ENCODE measurements around the gene DNLZ.

DNLZ gene

DNA sequence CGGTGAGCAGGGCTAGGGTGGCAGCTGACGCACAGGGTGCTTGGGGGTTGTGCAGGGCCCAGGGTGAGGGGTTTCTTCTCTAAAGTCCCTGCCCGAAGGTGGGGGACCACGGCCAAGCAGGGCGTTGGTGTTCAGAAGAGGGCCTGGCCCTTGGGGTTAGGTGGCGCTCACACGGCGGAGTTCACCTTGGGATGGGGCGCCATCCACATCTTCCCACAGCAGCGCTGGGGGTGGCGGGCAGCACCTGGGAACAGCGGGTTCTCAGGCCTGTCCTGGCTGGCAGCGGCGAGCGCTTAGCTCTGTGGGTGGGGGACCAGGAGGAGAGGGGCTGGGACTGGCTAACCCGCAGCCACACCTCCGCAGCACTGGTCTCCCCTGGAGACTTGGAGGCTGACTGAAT lies 30.1 kb downstream of the DNLZ start:
- no peak for DNase-seq (ENCODE audit: extremely low read depth in 1 of 2, low read depth in 1 of 2)

DNA sequence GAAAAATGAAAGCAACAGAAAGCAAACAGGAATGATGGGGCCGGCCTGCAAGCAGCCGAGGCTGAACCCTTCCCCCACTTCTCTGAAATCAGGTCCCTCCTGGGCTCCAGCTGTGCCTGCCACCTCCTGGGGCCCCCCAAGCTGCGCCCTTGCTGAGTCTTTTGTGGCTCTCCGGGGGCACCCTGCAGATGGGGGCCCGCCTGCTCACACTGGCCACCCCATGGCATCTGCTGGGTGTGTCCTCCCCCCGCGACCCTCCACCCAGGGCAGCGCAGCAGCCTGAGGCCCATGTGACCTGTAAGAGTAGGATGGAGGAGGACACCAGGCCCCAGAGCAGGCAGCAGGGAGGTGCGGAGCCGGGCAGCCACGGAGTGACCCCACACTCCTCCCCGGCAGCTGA lies 30.5 kb downstream of the DNLZ start:
- DNase-seq (ENCODE audit: extremely low read depth in 1 of 2, low read depth in 1 of 2), result no peak

GRCh38 chr9:136332482-136332983 lies 31.0 kb downstream of the DNLZ start:
- no peak for DNase-seq (ENCODE audit: extremely low read depth in 1 of 2, low read depth in 1 of 2)

- no peak for DNase-seq (ENCODE audit: extremely low read depth in 1 of 2, low read depth in 1 of 2)
Observed at GRCh38 chr9:136331556-136332481, 31.7 kb downstream of the DNLZ start.

- DNase-seq (ENCODE audit: extremely low read depth in 1 of 2, low read depth in 1 of 2), result no peak
Observed at GRCh38 chr9:136331030-136331429, 32.5 kb downstream of the DNLZ start.

GRCh38 chr9:136330406-136330990 lies 33.0 kb downstream of the DNLZ start:
- DNase-seq (ENCODE audit: extremely low read depth in 1 of 2, low read depth in 1 of 2), result no peak

GRCh38 chr9:136329636-136330405 lies 33.7 kb downstream of the DNLZ start:
- no peak for DNase-seq (ENCODE audit: extremely low read depth in 1 of 2, low read depth in 1 of 2)

GRCh38 chr9:136329211-136329627 lies 34.3 kb downstream of the DNLZ start:
- no peak for DNase-seq (ENCODE audit: extremely low read depth in 1 of 2, low read depth in 1 of 2)

DNA sequence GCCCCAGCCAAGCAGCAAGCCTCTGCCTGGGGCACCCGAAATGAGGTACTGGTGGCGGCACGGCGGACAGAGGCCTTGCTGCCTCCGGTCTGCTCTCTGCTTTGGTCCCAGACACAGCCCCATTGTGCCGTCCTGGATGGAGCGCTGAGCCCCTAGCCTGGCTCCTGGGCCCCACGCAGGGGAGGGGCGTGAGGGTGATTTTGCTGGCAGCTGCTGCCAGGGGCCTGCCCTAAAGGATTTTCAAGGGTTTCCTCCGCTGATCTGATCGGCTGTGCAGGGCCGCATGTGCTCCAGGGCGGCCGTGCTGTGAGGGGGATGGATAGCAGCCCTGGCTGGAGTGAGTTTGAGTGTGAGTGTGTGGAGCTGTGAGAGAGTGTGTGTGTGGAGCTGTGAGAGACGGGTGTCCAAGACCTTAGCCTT lies 34.9 kb downstream of the DNLZ start:
- DNase-seq (ENCODE audit: extremely low read depth in 1 of 2, low read depth in 1 of 2), result no peak

GRCh38 chr9:136328011-136328621 lies 35.4 kb downstream of the DNLZ start:
- DNase-seq (ENCODE audit: extremely low read depth in 1 of 2, low read depth in 1 of 2), result no peak

GRCh38 chr9:136327304-136327974 lies 36.1 kb downstream of the DNLZ start, which contains the start of gene GPSM1:
GPSM1 (plus strand) TSS chr9:136327539; CDS start chr9:136327696, 157 bp downstream.
- no peak for DNase-seq (ENCODE audit: extremely low read depth in 1 of 2, low read depth in 1 of 2)

DNA sequence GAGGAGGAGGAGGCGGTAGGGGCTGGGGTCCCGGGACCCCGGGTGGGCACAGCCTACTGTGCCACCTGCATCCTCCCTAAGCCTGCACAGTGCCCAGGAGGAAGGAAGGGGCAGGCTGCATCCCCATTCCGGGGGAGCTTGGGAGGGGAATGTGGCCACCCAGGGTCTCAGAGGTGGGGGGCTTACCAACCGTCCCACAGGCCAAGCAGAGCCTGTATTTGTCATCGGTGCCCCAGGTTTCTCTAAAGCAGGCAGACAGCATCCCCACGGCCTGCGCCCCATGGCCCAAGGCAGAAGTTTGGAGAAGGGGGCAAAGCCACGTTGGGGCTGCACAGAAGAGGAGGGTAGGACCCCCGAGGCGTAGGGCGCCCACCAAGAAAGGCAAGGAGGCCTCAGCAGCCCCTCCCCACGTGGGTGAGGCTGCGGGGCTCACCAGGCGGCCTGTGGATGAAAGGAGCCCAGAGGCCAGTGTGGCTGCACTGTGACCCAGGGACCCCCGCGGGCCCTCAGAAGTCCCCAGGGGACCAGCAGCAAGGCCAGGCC lies 36.7 kb downstream of the DNLZ start:
- no peak for DNase-seq (ENCODE audit: extremely low read depth in 1 of 2, low read depth in 1 of 2)

- no peak for DNase-seq (ENCODE audit: extremely low read depth in 1 of 2, low read depth in 1 of 2)
Observed at GRCh38 chr9:136326061-136326760, 37.3 kb downstream of the DNLZ start.

GRCh38 chr9:136325358-136325757 lies 38.2 kb downstream of the DNLZ start:
- no peak for DNase-seq (ENCODE audit: extremely low read depth in 1 of 2, low read depth in 1 of 2)

DNA sequence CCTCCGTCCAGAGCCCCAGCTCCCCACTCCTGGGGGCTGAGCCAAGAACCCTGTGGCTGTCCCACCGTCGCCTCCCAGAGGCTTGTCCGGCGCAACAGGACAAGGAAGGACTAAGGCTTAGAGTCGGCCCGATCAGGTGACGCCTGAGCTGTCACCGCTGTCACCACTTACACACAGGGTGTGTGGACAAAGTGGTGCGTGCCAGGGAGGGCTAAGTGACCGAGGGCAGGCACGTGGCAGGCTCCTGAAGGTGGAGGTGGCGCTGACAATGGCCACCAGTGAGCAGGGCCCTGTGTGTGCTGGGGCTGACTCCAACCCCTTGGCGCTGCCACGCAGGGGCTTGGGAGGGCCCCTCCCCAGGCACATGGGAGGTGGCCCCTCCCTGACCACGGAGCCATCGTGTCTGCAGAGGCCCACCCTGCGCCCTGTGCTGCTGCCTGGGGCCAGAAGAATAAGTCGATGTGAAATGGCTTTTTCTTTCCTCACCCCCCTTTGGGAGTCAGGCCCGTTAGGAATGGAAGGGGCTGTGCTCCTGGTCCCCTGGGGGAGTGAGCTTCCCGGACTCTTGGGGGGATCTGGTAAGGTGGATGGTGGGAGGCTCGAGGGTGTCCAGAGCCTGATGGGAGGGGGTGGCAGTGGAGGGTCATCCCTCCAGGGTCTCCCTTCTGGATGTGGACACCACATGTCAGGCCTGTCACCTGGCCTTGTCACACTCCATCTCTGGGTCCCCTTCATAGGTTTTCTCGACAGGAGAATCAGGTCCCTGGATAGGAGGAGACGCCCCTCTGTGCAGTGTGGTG lies 38.8 kb downstream of the DNLZ start:
- DNase-seq (ENCODE audit: extremely low read depth in 1 of 2, low read depth in 1 of 2), result no peak

GRCh38 chr9:136323371-136323789 lies 40.2 kb downstream of the DNLZ start:
- DNase-seq (ENCODE audit: extremely low read depth in 1 of 2, low read depth in 1 of 2), result no peak

DNA sequence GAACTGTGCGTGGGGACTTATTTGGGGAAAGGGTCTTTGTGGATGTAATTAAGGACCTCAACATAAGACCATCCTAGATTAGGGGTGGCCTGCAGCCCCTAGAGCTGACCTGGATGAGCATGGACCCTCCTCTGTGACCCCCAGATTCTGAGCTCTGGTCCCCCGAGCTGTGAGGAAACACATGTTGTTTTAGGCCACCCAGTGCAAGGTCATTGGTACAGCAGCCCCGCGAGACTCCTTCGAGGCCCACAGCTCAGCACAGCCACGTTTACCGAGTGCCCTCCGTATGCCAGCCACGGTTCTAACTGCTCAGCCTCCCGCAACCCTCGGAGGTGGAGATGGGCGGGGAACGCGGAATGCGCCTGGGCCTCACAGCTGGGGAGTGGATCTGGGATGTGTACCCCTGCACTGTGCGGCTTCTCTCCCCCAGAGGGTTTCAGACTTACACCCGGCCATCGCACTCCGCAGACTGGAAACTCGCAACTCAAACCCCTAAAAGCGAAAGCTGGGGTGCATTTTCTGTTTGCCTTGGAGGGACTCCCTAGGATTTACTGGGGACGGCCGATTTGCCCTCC lies 40.7 kb downstream of the DNLZ start:
- DNase-seq (ENCODE audit: extremely low read depth in 1 of 2, low read depth in 1 of 2), result no peak

DNA sequence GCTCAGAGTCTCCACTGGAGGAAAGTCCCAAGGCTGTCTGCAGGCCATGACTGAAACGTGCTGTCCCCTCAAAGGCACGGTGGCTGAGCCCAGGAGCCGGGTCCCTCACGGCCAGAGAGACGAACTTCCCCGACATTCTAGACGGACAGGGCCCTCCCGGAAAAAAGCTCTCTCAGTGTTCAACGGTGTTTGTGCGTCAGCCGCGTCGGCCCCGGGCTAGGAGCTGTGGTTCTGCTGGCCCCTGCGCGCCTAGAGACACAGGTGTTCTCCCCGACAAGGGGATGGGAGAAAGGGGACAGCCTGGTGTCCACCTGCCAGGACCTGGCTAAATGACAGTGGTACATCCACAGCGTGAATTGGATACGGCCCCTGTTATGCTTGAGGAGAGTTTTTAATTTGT lies 42.0 kb downstream of the DNLZ start:
- no peak for DNase-seq (ENCODE audit: extremely low read depth in 1 of 2, low read depth in 1 of 2)
